GM19193 (cell line): ENCODE results near the gene PDE6B.

Experiments used
- POLR2A ChIP-seq: IDR thresholded peaks from 4 replicates; pipeline ENCODE4 v1.6.1; 2011; ENCODE audit not compliant: insufficient read depth, insufficient read length; ENCODE audit errors: extremely low read depth

The PDE6B gene

GRCh38 chr4:635851-636627, 10.7 kb downstream of the PDE6B start:
- TF ChIP-seq POLR2A, result no peak

GRCh38 chr4:636628-637159, 11.3 kb downstream of the PDE6B start:
- no peak for TF ChIP-seq POLR2A

GRCh38 chr4:637536-638280, 12.3 kb downstream of the PDE6B start:
- no peak for TF ChIP-seq POLR2A

GRCh38 chr4:646460-646859, 21.1 kb downstream of the PDE6B start:
- TF ChIP-seq POLR2A, result no peak

- TF ChIP-seq POLR2A, result no peak
These were observed 22.1 kb downstream of the PDE6B start for GRCh38 chr4:647481-647880.

GRCh38 chr4:648579-649292, 23.4 kb downstream of the PDE6B start:
- no peak for TF ChIP-seq POLR2A

GRCh38 chr4:649293-649625, 23.9 kb downstream of the PDE6B start:
- TF ChIP-seq POLR2A, result no peak

GRCh38 chr4:649751-650310, 24.5 kb downstream of the PDE6B start:
- no peak for TF ChIP-seq POLR2A

GRCh38 chr4:650461-650860, 25.1 kb downstream of the PDE6B start:
- TF ChIP-seq POLR2A, result no peak

GRCh38 chr4:650951-651883, 25.8 kb downstream of the PDE6B start:
- no peak for TF ChIP-seq POLR2A

GRCh38 chr4:651884-652642, 26.7 kb downstream of the PDE6B start:
- TF ChIP-seq POLR2A, result no peak

- TF ChIP-seq POLR2A, result no peak
These were observed 27.9 kb downstream of the PDE6B start for GRCh38 chr4:653080-653821.
